Measurements from ENCODE around the gene ERC2. TPM values are rescaled to one million over a fixed set of nuclear protein-coding genes. Genes with fewer than 3 reads are reported as not detected.

ERC2 gene
- total RNA-seq, 1 donor from 2014 or later: 1.5 TPM

- DNase-seq (peak; percentile 84), ATAC-seq (peak; percentile 80 to 84)
- Histone ChIP-seq H3K36me3 (no peaks in the 10 kb centered on the region), H3K9me3 (no peaks in the 10 kb centered on the region), H3K27ac (peak overlapping the region; percentile 78), H3K4me3 (peak overlapping the region; percentile 68), H3K4me1 (peaks cover 36% of the 10 kb centered on the region), H3K27me3 (ENCODE audit: low read depth) (peaks cover 71% of the 10 kb centered on the region)
- TF ChIP-seq, protein P1, sequence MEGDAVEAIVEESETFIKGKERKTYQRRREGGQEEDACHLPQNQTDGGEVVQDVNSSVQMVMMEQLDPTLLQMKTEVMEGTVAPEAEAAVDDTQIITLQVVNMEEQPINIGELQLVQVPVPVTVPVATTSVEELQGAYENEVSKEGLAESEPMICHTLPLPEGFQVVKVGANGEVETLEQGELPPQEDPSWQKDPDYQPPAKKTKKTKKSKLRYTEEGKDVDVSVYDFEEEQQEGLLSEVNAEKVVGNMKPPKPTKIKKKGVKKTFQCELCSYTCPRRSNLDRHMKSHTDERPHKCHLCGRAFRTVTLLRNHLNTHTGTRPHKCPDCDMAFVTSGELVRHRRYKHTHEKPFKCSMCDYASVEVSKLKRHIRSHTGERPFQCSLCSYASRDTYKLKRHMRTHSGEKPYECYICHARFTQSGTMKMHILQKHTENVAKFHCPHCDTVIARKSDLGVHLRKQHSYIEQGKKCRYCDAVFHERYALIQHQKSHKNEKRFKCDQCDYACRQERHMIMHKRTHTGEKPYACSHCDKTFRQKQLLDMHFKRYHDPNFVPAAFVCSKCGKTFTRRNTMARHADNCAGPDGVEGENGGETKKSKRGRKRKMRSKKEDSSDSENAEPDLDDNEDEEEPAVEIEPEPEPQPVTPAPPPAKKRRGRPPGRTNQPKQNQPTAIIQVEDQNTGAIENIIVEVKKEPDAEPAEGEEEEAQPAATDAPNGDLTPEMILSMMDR (IDR thresholded peaks at IDR 0.05): peak; percentile 79
- intact Hi-C loops (cut with DNase I): no loop called here
Observed at GRCh38 chr3:55484801-55485791, 983.2 kb downstream of the ERC2 start.

DNA sequence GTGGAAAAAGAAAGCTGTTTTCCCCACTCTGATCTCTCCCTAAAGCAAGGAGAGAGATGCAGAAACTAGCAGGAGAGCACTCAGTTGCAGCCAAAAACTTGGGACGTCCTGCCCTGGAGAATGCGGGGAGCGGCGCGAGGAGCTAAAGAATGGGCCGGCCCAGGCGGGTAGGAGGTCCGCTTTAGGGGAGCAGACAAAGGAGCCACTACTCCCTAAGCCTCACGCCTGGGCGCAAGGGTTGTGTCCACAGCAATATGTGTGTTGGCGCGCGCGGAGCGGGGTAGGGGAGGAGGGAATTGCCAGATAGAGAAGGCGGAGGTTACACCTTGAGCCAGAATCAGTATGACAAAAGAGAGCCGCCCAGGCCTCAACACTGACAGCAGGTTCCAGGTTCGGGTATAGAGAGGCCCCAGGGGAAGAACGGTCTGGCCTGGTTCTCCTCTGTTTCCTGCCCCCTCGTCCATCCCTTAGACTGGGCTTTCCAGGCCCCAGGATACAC lies 984.0 kb downstream of the ERC2 start:
- Histone ChIP-seq H3K27ac (no peak overlapping the region), H3K36me3 (no peaks in the 10 kb centered on the region), H3K4me3 (no peak overlapping the region), H3K27me3 (ENCODE audit: low read depth) (peaks cover 72% of the 10 kb centered on the region), H3K9me3 (no peaks in the 10 kb centered on the region), H3K4me1 (peaks cover 30% of the 10 kb centered on the region)
- intact Hi-C loops (cut with DNase I): no loop called here
- TF ChIP-seq, protein P1 (IDR thresholded peaks at IDR 0.05): no peak
- ATAC-seq (no peak), DNase-seq (no peak)

- no peaks in the 10 kb centered on the region for H3K9me3 ChIP-seq
- intact Hi-C loops (cut with DNase I): no loop called here
- ATAC-seq (no peak), DNase-seq (no peak)
- peaks cover 73% of the 10 kb centered on the region for H3K27me3 ChIP-seq (ENCODE audit: low read depth)
- H3K36me3 ChIP-seq: no peaks in the 10 kb centered on the region
- peaks cover 30% of the 10 kb centered on the region for H3K4me1 ChIP-seq
- H3K27ac ChIP-seq: no peak overlapping the region
- H3K4me3 ChIP-seq: no peak overlapping the region
- TF ChIP-seq, protein P1 (IDR thresholded peaks at IDR 0.05): no peak
Observed at GRCh38 chr3:55483196-55484095, 984.8 kb downstream of the ERC2 start.

- no peak for DNase-seq
Observed at GRCh38 chr3:55482496-55483195, 985.6 kb downstream of the ERC2 start.

More at GRCh38 chr3:55482496-55483195, 985.6 kb downstream of the ERC2 start:
- TF ChIP-seq, protein P1 (IDR thresholded peaks at IDR 0.05): no peak
- no peak for ATAC-seq
- no peaks in the 10 kb centered on the region for H3K9me3 ChIP-seq
- H3K4me3 ChIP-seq: peak overlapping the region; percentile 45
- H3K27ac ChIP-seq: no peak overlapping the region
- peaks cover 30% of the 10 kb centered on the region for H3K4me1 ChIP-seq
- intact Hi-C loops (cut with DNase I): no loop called here
- no peaks in the 10 kb centered on the region for H3K36me3 ChIP-seq
- peaks cover 75% of the 10 kb centered on the region for H3K27me3 ChIP-seq (ENCODE audit: low read depth)

Data from lower lobe of right lung (tissue), 2 donors.